CD4-positive, alpha-beta T cell treated with Interleukin-6 at 100 ng/mL for 8 hours (primary cell): ENCODE results near the gene PYROXD2.
"Not testable (repeated sequence)": the region's sequence is repeated elsewhere in the genome, so short reads cannot be mapped to it uniquely, and the experiment has no call there.

Experiments
- DNase-seq: peaks from one replicate; pipeline ENCODE4 v3.0.0-alpha.2; 2020; ENCODE audit warnings: mixed read lengths, low spot score

PYROXD2 gene

GRCh38 chr10:98365406-98366061, 49.4 kb downstream of the PYROXD2 start:
- DNase-seq: no peak

- no peak for DNase-seq
Measured at GRCh38 chr10:98364432-98365102, 50.4 kb downstream of the PYROXD2 start.

GRCh38 chr10:98363220-98363619, 51.8 kb downstream of the PYROXD2 start:
- no peak for DNase-seq

GRCh38 chr10:98361131-98362025, 53.6 kb downstream of the PYROXD2 start:
- no peak for DNase-seq

GRCh38 chr10:98357194-98357822, 57.7 kb downstream of the PYROXD2 start:
- DNase-seq: no peak

- no peak for DNase-seq
Measured at GRCh38 chr10:98354491-98354890, 60.5 kb downstream of the PYROXD2 start.

- DNase-seq: no peak
Measured at GRCh38 chr10:98353170-98353569, 61.8 kb downstream of the PYROXD2 start.

- no peak for DNase-seq
Measured at GRCh38 chr10:98351831-98352402, 63.1 kb downstream of the PYROXD2 start.

GRCh38 chr10:98349508-98349922, 65.5 kb downstream of the PYROXD2 start:
- DNase-seq: no peak

GRCh38 chr10:98346847-98347246, 68.1 kb downstream of the PYROXD2 start:
- no peak for DNase-seq

GRCh38 chr10:98344589-98345038, 70.4 kb downstream of the PYROXD2 start:
- no peak for DNase-seq

GRCh38 chr10:98341701-98342100, 73.3 kb downstream of the PYROXD2 start:
- not testable (repeated sequence) for DNase-seq

GRCh38 chr10:98340940-98341310, 74.1 kb downstream of the PYROXD2 start:
- DNase-seq: no peak

GRCh38 chr10:98340261-98340939, 74.6 kb downstream of the PYROXD2 start:
- DNase-seq: no peak

GRCh38 chr10:98339799-98340198, 75.2 kb downstream of the PYROXD2 start:
- no peak for DNase-seq

- no peak for DNase-seq
Measured at GRCh38 chr10:98338896-98339295, 76.1 kb downstream of the PYROXD2 start.

GRCh38 chr10:98338318-98338717, 76.7 kb downstream of the PYROXD2 start:
- no peak for DNase-seq

GRCh38 chr10:98337484-98337883, 77.5 kb downstream of the PYROXD2 start:
- DNase-seq: no peak
